HepG2 (cell line): ENCODE measurements around the gene ATP1A1. TPM values are rescaled to one million over a fixed set of nuclear protein-coding genes. Genes with fewer than 3 reads are reported as not detected.

Experiments used
- ATAC-seq: fragments of 200-7000 bp; cut with Tn5 transposase; 3 replicates; pipeline ENCODE4 v1.9.1; 2020; ENCODE audit warnings: mild to moderate bottlenecking, moderate library complexity
- BruUV-seq: library from RNA; stranded (reverse); fragments of 400-500 nt; replicated peaks from 2 replicates; lab custom pipeline; 2021; lab: Mats Ljungman, UMichigan
- CTCF ChIA-PET: fragments of 300-600 bp; formaldehyde crosslinking; extraction: SDS; loops from one replicate; lab custom pipeline; 2021; ENCODE audit warnings: low total read pairs, inconsistent platforms, low intra/inter-chr PET ratio; lab: Yijun Ruan, JAX
- POLR2A ChIA-PET: fragments of 350-600 bp; sonication (Branson Sonifier 250); formaldehyde crosslinking; loops from one replicate; lab custom pipeline; 2020; ENCODE audit warnings: antibody characterized with exemption, inconsistent platforms; lab: Yijun Ruan, JAX
- DNase-seq: peaks from one replicate; pipeline ENCODE4 v3.0.0-alpha.2; 2015; ENCODE audit warnings: low spot score
- FAIRE-seq: peaks from 3 replicates; lab custom pipeline; 2011; peaks lifted over from hg19 to GRCh38; lab: Jason Lieb, UNC
- H2AFZ ChIP-seq: one replicate; pipeline ENCODE4 v1.6.1; 2011; ENCODE audit warnings: low read length, inconsistent platforms
- H3K27ac ChIP-seq: fragments of 300-600 bp; 3 replicates; pipeline ENCODE4 v1.8.0; 2011; ENCODE audit warnings: mixed run types, mild to moderate bottlenecking, mixed read lengths, low read length, inconsistent platforms; ENCODE audit not compliant: insufficient read depth; ENCODE audit errors: extremely low read length
- H3K27me3 ChIP-seq, 2 experiments: fragments of 200-600 bp in 1 of 2; 2 replicates in 1 of 2; 3 replicates in 1 of 2; pipeline versions ENCODE4 v1.6.0 to v1.8.0; 2011; ENCODE audit warnings: low read length in 2 of 2, mild to moderate bottlenecking in 2 of 2, moderate library complexity in 2 of 2, inconsistent platforms in 1 of 2; ENCODE audit not compliant: insufficient read depth in 2 of 2, control insufficient read depth in 1 of 2
- H3K36me3 ChIP-seq, 2 experiments: fragments of 200-600 bp in 1 of 2; replicated peaks in 1 of 2; 2 replicates in 1 of 2; 3 replicates in 1 of 2; pipeline versions ENCODE4 v1.5.1 to v1.8.0; 2011; ENCODE audit warnings: low read length in 2 of 2, inconsistent platforms in 1 of 2; ENCODE audit not compliant: insufficient read depth in 2 of 2, control insufficient read depth in 1 of 2
- H3K4me1 ChIP-seq: 2 replicates; pipeline ENCODE4 v1.5.1; 2012; ENCODE audit warnings: low read length, inconsistent platforms; ENCODE audit not compliant: insufficient read depth
- H3K4me2 ChIP-seq: 2 replicates; pipeline ENCODE4 v1.6.0; 2011; ENCODE audit warnings: low read depth, low read length, inconsistent platforms
- H3K4me3 ChIP-seq, 3 experiments: fragments of 200-600 bp in 1 of 3; sonication (generic), shearing (Covaris generic) in 1 of 3; replicated peaks in 1 of 3; 2 replicates each; pipeline ENCODE4 v1.5.1; 2011 to 2016; ENCODE audit warnings: low read length in 3 of 3, inconsistent platforms in 2 of 3, low read depth in 2 of 3, mild to moderate bottlenecking in 2 of 3, control low read depth in 1 of 3, mixed read lengths in 1 of 3; ENCODE audit not compliant: insufficient read depth in 1 of 3
- H3K79me2 ChIP-seq: one replicate; pipeline ENCODE4 v1.6.1; 2011; ENCODE audit warnings: low read length, inconsistent platforms; ENCODE audit not compliant: insufficient read depth
- H3K9ac ChIP-seq: 2 replicates; pipeline ENCODE4 v1.6.0; 2011; ENCODE audit warnings: mild to moderate bottlenecking, low read depth, low read length, inconsistent platforms; ENCODE audit not compliant: insufficient read depth
- H3K9me3 ChIP-seq: 2 replicates; pipeline ENCODE4 v1.5.1; 2012; ENCODE audit warnings: mild to moderate bottlenecking, low read length
- H4K20me1 ChIP-seq: 2 replicates; pipeline ENCODE4 v1.6.0; 2011; ENCODE audit warnings: inconsistent platforms, mild to moderate bottlenecking, low read length, moderate library complexity; ENCODE audit not compliant: insufficient read depth
- AKNA ChIP-seq: sonication (generic); formaldehyde crosslinking; IDR thresholded peaks from 2 replicates; pipeline ENCODE4 v1.4.0; 2020; ENCODE audit warnings: missing genetic modification reagents, borderline replicate concordance
- ELF3 ChIP-seq: IDR thresholded peaks from 2 replicates; pipeline ENCODE4 v1.6.1; 2016; ENCODE audit warnings: missing genetic modification reagents, missing compliant biosample characterization
- HCFC1 ChIP-seq: fragments of 150-350 bp; IDR thresholded peaks from 2 replicates; pipeline ENCODE4 v1.6.1; 2014; ENCODE audit warnings: low read depth, low read length
- HIVEP1 ChIP-seq: sonication (generic); formaldehyde crosslinking; IDR thresholded peaks from 2 replicates; pipeline ENCODE4 v1.4.0; 2020; ENCODE audit warnings: mild to moderate bottlenecking, missing genetic modification reagents
- NBN ChIP-seq: fragments of 450-650 bp; conservative IDR thresholded peaks from 2 replicates; pipeline ENCODE4 v1.6.1; 2017
- NFKBIZ ChIP-seq: IDR thresholded peaks from 2 replicates; pipeline ENCODE4 v1.6.1; 2018; ENCODE audit warnings: missing genetic modification reagents, missing compliant biosample characterization
- PBX3 ChIP-seq: sonication (generic); formaldehyde crosslinking; IDR thresholded peaks from 2 replicates; pipeline ENCODE4 v1.8.1; 2023; ENCODE audit warnings: missing genetic modification reagents, inconsistent platforms, borderline replicate concordance
- PHF21A ChIP-seq: sonication (generic); formaldehyde crosslinking; IDR thresholded peaks from 2 replicates; pipeline ENCODE4 v1.5.0; 2020; ENCODE audit warnings: mild to moderate bottlenecking, missing genetic modification reagents
- POGZ ChIP-seq: sonication (generic); formaldehyde crosslinking; IDR thresholded peaks from 2 replicates; pipeline ENCODE4 v1.4.0; 2020; ENCODE audit warnings: mild to moderate bottlenecking, missing genetic modification reagents
- RFX1 ChIP-seq: fragments of 450-650 bp; IDR thresholded peaks from 2 replicates; pipeline ENCODE4 v1.6.1; 2017
- SALL1 ChIP-seq: sonication (generic); formaldehyde crosslinking; IDR thresholded peaks from 2 replicates; pipeline ENCODE4 v1.8.0; 2022; ENCODE audit warnings: mild to moderate bottlenecking, missing genetic modification reagents
- ZBTB3 ChIP-seq: sonication (generic); formaldehyde crosslinking; IDR thresholded peaks from 2 replicates; pipeline ENCODE4 v1.4.0; 2020; ENCODE audit warnings: low read depth, mild to moderate bottlenecking, moderate library complexity, missing genetic modification reagents, borderline replicate concordance
- ZC3H4 ChIP-seq: sonication (generic); formaldehyde crosslinking; IDR thresholded peaks from 2 replicates; pipeline ENCODE4 v1.4.0; 2020; ENCODE audit warnings: missing genetic modification reagents, borderline replicate concordance
- ZNF24 ChIP-seq: fragments of 450-650 bp; IDR thresholded peaks from 2 replicates; pipeline ENCODE4 v1.6.1; 2017; ENCODE audit warnings: antibody characterized with exemption, mild to moderate bottlenecking
- ZNF552 ChIP-seq: sonication (generic); formaldehyde crosslinking; IDR thresholded peaks from 2 replicates; pipeline ENCODE4 v1.9.0; 2022; ENCODE audit warnings: missing genetic modification reagents, mild to moderate bottlenecking, borderline replicate concordance
- ZNF773 ChIP-seq: sonication (generic); formaldehyde crosslinking; IDR thresholded peaks from 2 replicates; pipeline ENCODE4 v1.4.0; 2020; ENCODE audit warnings: missing genetic modification reagents, borderline replicate concordance
- ZNF777 ChIP-seq: sonication (generic); formaldehyde crosslinking; IDR thresholded peaks from 2 replicates; pipeline ENCODE4 v1.4.0; 2020; ENCODE audit warnings: missing genetic modification reagents
- WGBS: methylation state at CpG from one replicate; pipeline ENCODE4 v1.1.6; 2017; ENCODE audit warnings: low lambda C conversion rate; 5-methylcytosine and 5-hydroxymethylcytosine counted together
- in situ Hi-C: cut with HindIII; loops from 2 replicates; pipeline ENCODE4 v1.10.0; 2017; ENCODE audit warnings: low pct_unique_long_range_greater_than_20kb; ENCODE audit not compliant: extremely low pct_ligation_motif_present
- intact Hi-C: fragments of 100-400 bp; cut with micrococcal nuclease; formaldehyde crosslinking; loops from one replicate; pipeline ENCODE4 v1.10.0; 2022; ENCODE audit not compliant: unreplicated experiment
- polyA plus RNA-seq, 8 experiments: library from polyadenylated mRNA; depleted of rRNA in 3 of 8; stranded (reverse) in 7 of 8; unstranded in 1 of 8; fragments of >200 nt; fragmentation: Illumina TruSeq in 4 of 8; extraction: Trizol in 4 of 8; gene quantifications; 2 replicates each; pipeline versions ENCODE4 v1.2.1 to v1.2.3, GENCODE V29; 2011 to 2016; ENCODE audit warnings: low read depth in 4 of 8, missing spikeins in 1 of 8, mixed read lengths in 1 of 8; ENCODE audit not compliant: insufficient read depth in 1 of 8
- total RNA-seq, 5 experiments: library from RNA; depleted of rRNA; stranded (reverse); fragments of >200 nt; fragmentation: Illumina TruSeq; extraction: Trizol; gene quantifications; 2 replicates each; pipeline ENCODE4 v1.2.3, GENCODE V29; 2016; ENCODE audit warnings: low read depth in 1 of 5

The ATP1A1 gene
- total and polyA plus RNA-seq, 2 of the 13 experiments (the other 11 are each of a cell fraction or from before 2014, with no cell fraction given), result 280 to 705 TPM

DNA sequence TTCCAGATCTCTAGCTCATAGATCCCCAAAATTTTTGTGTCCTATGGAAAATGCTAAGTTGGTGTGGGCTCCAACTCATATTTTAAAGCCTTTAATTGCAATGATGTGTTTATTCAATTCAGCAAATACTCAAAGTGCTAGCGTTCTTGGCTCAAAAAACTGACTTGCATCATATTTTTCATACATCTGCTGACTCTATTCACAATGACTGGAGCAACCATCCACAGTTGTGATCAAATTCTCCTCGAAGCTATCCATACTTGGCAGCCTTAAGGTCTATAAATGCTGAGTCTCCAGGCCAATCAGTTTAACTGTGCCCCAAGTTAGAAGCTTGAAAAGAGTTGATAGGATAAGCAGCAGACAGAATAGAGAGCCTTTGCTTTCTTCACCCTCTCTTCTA, 2.9 kb upstream of the ATP1A1 start:
- intact Hi-C loops (no loop called here), in situ Hi-C loops (no loop called here)
- H3K4me1 ChIP-seq, result peaks cover 41% of the 10 kb centered on the region
- no peak overlapping the region for H3K4me3 ChIP-seq
- H2AFZ ChIP-seq, result no peak overlapping the region
- ChIA-PET CTCF (no interaction called here), POLR2A (interaction anchor here (0.7 kb wide), 1 partner anchor 11 kb away, joined by 4 read pairs; no protein-coding TSS in a partner anchor)
- H3K79me2 ChIP-seq, result peaks cover 15% of the 10 kb centered on the region
- no peak overlapping the region for H3K27ac ChIP-seq
- H4K20me1 ChIP-seq, result peaks cover 11% of the 10 kb centered on the region; the same call in 1 of the 2 replicates
- no peak overlapping the region for H3K4me2 ChIP-seq
- FAIRE-seq (no peak), DNase-seq (no peak), ATAC-seq (no peak)
- BruUV-seq, result no TSS peak
- no peaks in the 10 kb centered on the region for H3K36me3 ChIP-seq
- no peak overlapping the region for H3K9ac ChIP-seq
- no peaks in the 10 kb centered on the region for H3K9me3 ChIP-seq
- H3K27me3 ChIP-seq, result peaks cover 2 to 17% of the 10 kb centered on the region in 2 experiments; a peak in 3 of 5 replicates
- 32% methylated on average over 2 of the region's 2 CpGs for WGBS
- TF ChIP-seq HCFC1 (no peak), POGZ (CRISPR knock-in tag) (no peak), PBX3 (CRISPR knock-in tag) (no peak), SALL1 (CRISPR knock-in tag) (no peak), NFKBIZ (CRISPR knock-in tag) (no peak), PHF21A (CRISPR knock-in tag) (no peak), NBN (no peak), HIVEP1 (CRISPR knock-in tag) (no peak), ELF3 (CRISPR knock-in tag) (no peak), ZNF773 (CRISPR knock-in tag) (no peak), ZC3H4 (CRISPR knock-in tag) (no peak), ZNF24 (no peak), ZNF552 (CRISPR knock-in tag) (no peak), AKNA (CRISPR knock-in tag) (no peak), ZBTB3 (CRISPR knock-in tag) (no peak), RFX1 (no peak), ZNF777 (no peak)
